Measurements from ENCODE around the gene RNF207.

DNA sequence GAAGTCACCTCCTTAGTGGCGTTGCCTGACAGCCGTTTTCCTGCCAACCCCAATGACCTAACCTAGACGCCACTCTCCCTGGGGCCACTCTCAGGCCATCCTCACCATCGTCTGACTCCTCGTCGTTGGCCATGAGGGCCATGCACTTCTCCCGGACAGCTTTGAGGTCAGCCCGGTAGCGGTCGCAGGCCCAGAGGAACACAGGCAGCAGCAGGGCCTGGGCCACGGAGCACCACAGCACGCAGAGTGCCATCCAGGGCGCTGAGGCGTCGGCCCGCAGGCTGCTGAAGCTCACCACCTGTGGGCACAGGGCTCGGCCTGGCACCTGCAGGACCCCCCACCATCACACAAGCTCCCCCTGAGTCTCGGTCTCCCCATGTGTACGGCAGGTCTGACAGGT lies 45.3 kb downstream of the RNF207 start:
- TF ChIP-seq, protein P1, sequence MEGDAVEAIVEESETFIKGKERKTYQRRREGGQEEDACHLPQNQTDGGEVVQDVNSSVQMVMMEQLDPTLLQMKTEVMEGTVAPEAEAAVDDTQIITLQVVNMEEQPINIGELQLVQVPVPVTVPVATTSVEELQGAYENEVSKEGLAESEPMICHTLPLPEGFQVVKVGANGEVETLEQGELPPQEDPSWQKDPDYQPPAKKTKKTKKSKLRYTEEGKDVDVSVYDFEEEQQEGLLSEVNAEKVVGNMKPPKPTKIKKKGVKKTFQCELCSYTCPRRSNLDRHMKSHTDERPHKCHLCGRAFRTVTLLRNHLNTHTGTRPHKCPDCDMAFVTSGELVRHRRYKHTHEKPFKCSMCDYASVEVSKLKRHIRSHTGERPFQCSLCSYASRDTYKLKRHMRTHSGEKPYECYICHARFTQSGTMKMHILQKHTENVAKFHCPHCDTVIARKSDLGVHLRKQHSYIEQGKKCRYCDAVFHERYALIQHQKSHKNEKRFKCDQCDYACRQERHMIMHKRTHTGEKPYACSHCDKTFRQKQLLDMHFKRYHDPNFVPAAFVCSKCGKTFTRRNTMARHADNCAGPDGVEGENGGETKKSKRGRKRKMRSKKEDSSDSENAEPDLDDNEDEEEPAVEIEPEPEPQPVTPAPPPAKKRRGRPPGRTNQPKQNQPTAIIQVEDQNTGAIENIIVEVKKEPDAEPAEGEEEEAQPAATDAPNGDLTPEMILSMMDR (IDR thresholded peaks at IDR 0.05; ENCODE audit: low read depth, low read length), result no peak
- TF ChIP-seq POLR2A (IDR thresholded peaks at IDR 0.05; ENCODE audit: extremely low read depth, insufficient read length), result no peak
- TF ChIP-seq, protein P2, sequence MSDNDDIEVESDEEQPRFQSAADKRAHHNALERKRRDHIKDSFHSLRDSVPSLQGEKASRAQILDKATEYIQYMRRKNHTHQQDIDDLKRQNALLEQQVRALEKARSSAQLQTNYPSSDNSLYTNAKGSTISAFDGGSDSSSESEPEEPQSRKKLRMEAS (IDR thresholded peaks at IDR 0.05; ENCODE audit: low read depth, low read length), result no peak
